Uterus (tissue), 4 donors: ENCODE data around the gene NUDT3. TPM values are rescaled to one million over a fixed set of nuclear protein-coding genes. Genes with fewer than 3 reads are reported as not detected.

Experiments
- DNase-seq, 2 donors: peaks; one replicate each; pipeline ENCODE4 v3.0.0-alpha.2; 2019 to 2020
- H3K27ac ChIP-seq, 2 donors: fragments of 200-600 bp; sonication (generic); 1 replicate in 1 of 2; 2 replicates in 1 of 2; pipeline ENCODE4 v1.5.1; 2016 to 2018
- H3K27me3 ChIP-seq, 2 donors: fragments of 200-600 bp; sonication (generic); one replicate each; pipeline ENCODE4 v1.5.1; 2018 to 2019; ENCODE audit warnings: control low read depth in 1 of 2
- H3K36me3 ChIP-seq, 2 donors: fragments of 200-600 bp; sonication (generic); one replicate each; pipeline ENCODE4 v1.5.1; 2019; ENCODE audit warnings: control low read depth in 1 of 2
- H3K4me1 ChIP-seq, 2 donors: fragments of 200-600 bp; sonication (generic); one replicate each; pipeline ENCODE4 v1.5.1; 2018 to 2019; ENCODE audit warnings: control low read depth in 1 of 2
- H3K4me3 ChIP-seq, 2 donors: fragments of 200-600 bp; sonication (generic); 1 replicate in 1 of 2; 2 replicates in 1 of 2; pipeline ENCODE4 v1.5.1; 2018 to 2019; ENCODE audit warnings: mild to moderate bottlenecking in 1 of 2
- H3K9me3 ChIP-seq, 2 donors: fragments of 200-600 bp; sonication (generic); one replicate each; pipeline ENCODE4 v1.5.1; 2019; ENCODE audit warnings: control low read depth in 1 of 2
- CTCF ChIP-seq, 4 experiments: fragments of 200-600 bp in 2 of 4; fragments of 450-650 bp in 2 of 4; sonication (generic) in 2 of 4; IDR thresholded peaks; one replicate each; pipeline ENCODE4 v1.5.1; 2016 to 2019; ENCODE audit warnings: antibody characterized with exemption in 4 of 4, mild to moderate bottlenecking in 2 of 4, moderate library complexity in 1 of 4
- POLR2A ChIP-seq, 2 donors: fragments of 450-650 bp; IDR thresholded peaks; one replicate each; pipeline ENCODE4 v1.6.1; 2016; ENCODE audit warnings: antibody characterized with exemption in 2 of 2, mild to moderate bottlenecking in 1 of 2, moderate library complexity in 1 of 2
- intact Hi-C: fragments of 100-400 bp; cut with DNase I; formaldehyde crosslinking; loops from one replicate; pipeline ENCODE4 v1.15.1; 2023; ENCODE audit warnings: low total_unique reads
- total RNA-seq, 4 donors: library from RNA; depleted of rRNA in 3 of 4; stranded (reverse); fragments of >200 nt in 3 of 4; gene quantifications; one replicate each; pipeline versions ENCODE4 v1.1.0 to v1.2.4, GENCODE V29; 2014 to 2023
- donor health status: DM: yes; HTN: yes; CAD: no.

The NUDT3 gene
- total RNA-seq, 4 donors from 2014 or later = 15.6 to 58.8 (median 38.2) TPM

- no peaks in the 10 kb centered on the region for H3K27me3 ChIP-seq
- intact Hi-C loops = no loop called here
- no peak for DNase-seq
- no peak for TF ChIP-seq POLR2A (IDR thresholded peaks at IDR 0.05)
- no peak for TF ChIP-seq CTCF (IDR thresholded peaks at IDR 0.05)
- H3K36me3 ChIP-seq = no peaks in the 10 kb centered on the region
- H3K4me3 ChIP-seq = no peak overlapping the region
- H3K27ac ChIP-seq = no peak overlapping the region
- H3K9me3 ChIP-seq = no peaks in the 10 kb centered on the region
- no peaks in the 10 kb centered on the region for H3K4me1 ChIP-seq
These were observed 75.9 kb downstream of the NUDT3 start for GRCh38 chr6:34316431-34317171.

GRCh38 chr6:34315780-34316179 lies 76.7 kb downstream of the NUDT3 start:
- no peak overlapping the region for H3K4me3 ChIP-seq
- DNase-seq = no peak
- no peaks in the 10 kb centered on the region for H3K27me3 ChIP-seq
- TF ChIP-seq POLR2A (IDR thresholded peaks at IDR 0.05) = no peak
- TF ChIP-seq CTCF (IDR thresholded peaks at IDR 0.05) = no peak
- H3K36me3 ChIP-seq = no peaks in the 10 kb centered on the region
- intact Hi-C loops = no loop called here
- no peaks in the 10 kb centered on the region for H3K4me1 ChIP-seq
- H3K9me3 ChIP-seq = no peaks in the 10 kb centered on the region
- no peak overlapping the region for H3K27ac ChIP-seq

- DNase-seq = no peak
- Histone ChIP-seq H3K27ac (no peak overlapping the region), H3K4me1 (no peaks in the 10 kb centered on the region), H3K27me3 (no peaks in the 10 kb centered on the region), H3K4me3 (no peak overlapping the region), H3K36me3 (no peaks in the 10 kb centered on the region), H3K9me3 (no peaks in the 10 kb centered on the region)
- intact Hi-C loops = no loop called here
- no peak for TF ChIP-seq CTCF (IDR thresholded peaks at IDR 0.05)
- TF ChIP-seq POLR2A (IDR thresholded peaks at IDR 0.05) = no peak
These were observed 77.2 kb downstream of the NUDT3 start for GRCh38 chr6:34315256-34315655.

GRCh38 chr6:34312259-34312658 lies 80.2 kb downstream of the NUDT3 start:
- no peak for DNase-seq
- no peak overlapping the region for H3K27ac ChIP-seq
- intact Hi-C loops = no loop called here
- no peak overlapping the region for H3K4me3 ChIP-seq
- no peaks in the 10 kb centered on the region for H3K4me1 ChIP-seq
- no peaks in the 10 kb centered on the region for H3K9me3 ChIP-seq
- H3K27me3 ChIP-seq = no peaks in the 10 kb centered on the region
- no peaks in the 10 kb centered on the region for H3K36me3 ChIP-seq
- TF ChIP-seq CTCF (IDR thresholded peaks at IDR 0.05) (no peak), POLR2A (IDR thresholded peaks at IDR 0.05) (no peak)

- no peak overlapping the region for H3K27ac ChIP-seq
- no peaks in the 10 kb centered on the region for H3K27me3 ChIP-seq
- H3K9me3 ChIP-seq = no peaks in the 10 kb centered on the region
- H3K4me3 ChIP-seq = no peak overlapping the region
- H3K36me3 ChIP-seq = no peaks in the 10 kb centered on the region
- TF ChIP-seq POLR2A (IDR thresholded peaks at IDR 0.05) = no peak
- no peak for TF ChIP-seq CTCF (IDR thresholded peaks at IDR 0.05)
- intact Hi-C loops = no loop called here
- H3K4me1 ChIP-seq = peaks cover 0 to 4% of the 10 kb centered on the region in 2 donors
- no peak for DNase-seq
These were observed 81.7 kb downstream of the NUDT3 start for GRCh38 chr6:34310817-34311216.
